HG03175 (cell line): ENCODE results near the gene PROC.

ENCODE experiments used
- ATAC-seq: cut with Tn5 transposase; IDR thresholded peaks from one replicate; pipeline ENCODE4 v1.9.1; 2021; ENCODE audit warnings: mild to moderate bottlenecking, moderate library complexity; ENCODE audit not compliant: unreplicated experiment

PROC gene

DNA sequence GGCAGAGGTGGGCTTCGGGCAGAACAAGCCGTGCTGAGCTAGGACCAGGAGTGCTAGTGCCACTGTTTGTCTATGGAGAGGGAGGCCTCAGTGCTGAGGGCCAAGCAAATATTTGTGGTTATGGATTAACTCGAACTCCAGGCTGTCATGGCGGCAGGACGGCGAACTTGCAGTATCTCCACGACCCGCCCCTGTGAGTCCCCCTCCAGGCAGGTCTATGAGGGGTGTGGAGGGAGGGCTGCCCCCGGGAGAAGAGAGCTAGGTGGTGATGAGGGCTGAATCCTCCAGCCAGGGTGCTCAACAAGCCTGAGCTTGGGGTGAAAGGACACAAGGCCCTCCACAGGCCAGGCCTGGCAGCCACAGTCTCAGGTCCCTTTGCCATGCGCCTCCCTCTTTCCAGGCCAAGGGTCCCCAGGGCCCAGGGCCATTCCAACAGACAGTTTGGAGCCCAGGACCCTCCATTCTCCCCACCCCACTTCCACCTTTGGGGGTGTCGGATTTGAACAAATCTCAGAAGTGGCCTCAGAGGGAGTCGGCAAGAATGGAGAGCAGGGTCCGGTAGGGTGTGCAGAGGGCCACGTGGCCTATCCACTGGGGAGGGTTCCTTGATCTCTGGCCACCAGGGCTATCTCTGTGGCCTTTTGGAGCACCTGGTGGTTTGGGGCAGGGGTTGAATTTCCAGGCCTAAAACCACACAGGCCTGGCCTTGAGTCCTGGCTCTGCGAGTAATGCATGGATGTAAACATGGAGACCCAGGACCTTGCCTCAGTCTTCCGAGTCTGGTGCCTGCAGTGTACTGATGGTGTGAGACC is at the start of gene PROC:
TSS of gene PROC (plus strand) at position 128 of the 812 bp plus-strand sequence. CDS start 1,516 bp downstream, outside the sequence.
- no peak for ATAC-seq

DNA sequence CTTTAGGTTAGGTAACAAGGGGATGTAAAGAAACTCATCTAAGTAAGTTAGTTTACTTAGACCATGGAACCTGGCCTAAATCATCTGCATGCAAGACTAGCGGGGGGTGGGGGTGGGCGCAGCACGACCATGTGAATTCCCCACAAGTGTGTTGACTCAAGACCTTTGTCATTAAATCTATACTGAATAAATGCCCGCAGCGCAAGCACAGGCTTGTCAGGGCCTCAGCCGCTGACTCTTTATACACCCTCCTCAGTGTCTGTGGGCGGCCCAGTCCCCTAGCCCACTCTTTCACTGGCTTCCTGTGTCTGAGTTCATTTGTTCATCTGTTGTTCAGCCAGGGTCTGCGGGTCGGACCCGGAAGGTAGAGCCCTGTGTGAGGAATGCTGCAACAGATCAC is 48.2 kb upstream of the PROC start:
- no peak for ATAC-seq

DNA sequence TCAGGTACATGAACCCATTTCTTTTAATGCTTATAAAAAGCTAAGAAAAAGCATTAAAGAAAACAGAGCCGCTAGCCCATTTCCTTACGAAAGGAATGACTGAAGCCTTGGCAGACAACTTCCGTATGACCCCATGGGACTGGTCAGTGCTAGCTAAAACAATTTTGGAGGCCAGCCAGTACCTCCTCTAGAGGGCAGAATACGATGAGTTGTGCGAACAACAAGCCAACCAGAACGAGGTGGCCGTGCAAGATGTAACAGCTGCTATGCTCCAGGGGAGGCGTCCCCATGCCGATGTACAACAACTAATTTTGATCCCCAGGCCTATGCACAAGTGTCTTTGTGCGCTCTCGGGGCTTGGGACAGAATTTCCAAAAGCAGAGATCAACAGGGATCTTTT is 47.2 kb upstream of the PROC start:
- ATAC-seq: no peak

DNA sequence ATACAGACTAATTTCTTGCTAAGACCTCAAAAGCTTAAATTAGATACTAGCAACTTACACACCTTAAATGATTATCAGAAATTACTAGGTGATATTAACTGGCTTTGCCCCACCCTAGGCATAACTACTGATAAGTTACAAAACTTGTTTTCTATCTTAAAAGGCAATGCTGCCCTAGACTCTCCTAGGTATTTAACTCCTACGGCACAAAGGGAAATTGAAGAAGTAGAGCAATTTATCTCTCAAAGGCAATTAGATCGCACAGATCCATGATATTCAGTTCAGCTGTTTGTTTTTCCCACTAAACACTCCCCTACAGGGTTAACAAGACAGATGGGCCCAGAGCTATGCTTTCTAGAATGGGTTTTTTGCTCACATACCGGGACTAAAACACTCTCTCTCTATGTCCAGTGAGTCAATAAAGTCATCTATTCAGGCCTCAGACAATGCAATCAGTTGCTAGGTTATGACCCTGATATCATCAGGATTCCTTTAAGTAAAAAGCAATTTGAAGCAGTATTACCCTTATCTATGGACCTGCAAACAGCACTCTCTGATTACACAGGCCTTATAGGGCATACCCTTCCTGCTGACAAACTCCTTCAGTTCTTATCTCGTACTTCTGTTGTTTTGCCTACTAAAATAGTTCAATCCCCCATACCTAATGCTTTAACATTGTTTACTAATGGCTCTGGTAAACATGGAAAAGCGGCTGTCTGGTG is 44.7 kb upstream of the PROC start:
- ATAC-seq: no peak

DNA sequence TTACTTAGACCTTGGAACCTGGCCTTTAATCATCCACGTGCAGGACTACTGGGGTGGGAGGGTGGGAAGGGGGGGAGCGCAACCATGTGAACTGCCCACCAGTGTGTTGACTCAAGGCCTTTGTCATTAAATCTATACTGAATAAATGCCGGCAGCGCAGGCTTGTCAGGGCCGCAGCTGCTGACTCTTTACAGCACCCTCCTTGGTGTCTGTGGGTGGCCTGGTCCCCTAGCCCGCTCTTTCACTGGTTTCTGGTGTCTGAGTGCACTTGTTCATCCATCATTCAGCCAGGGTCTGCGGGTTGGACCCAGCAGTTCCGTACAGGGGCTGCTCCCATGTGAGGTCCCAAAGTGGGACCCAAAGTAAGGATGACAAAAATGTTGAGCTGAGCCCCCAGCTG is 42.0 kb upstream of the PROC start:
- ATAC-seq: no peak

DNA sequence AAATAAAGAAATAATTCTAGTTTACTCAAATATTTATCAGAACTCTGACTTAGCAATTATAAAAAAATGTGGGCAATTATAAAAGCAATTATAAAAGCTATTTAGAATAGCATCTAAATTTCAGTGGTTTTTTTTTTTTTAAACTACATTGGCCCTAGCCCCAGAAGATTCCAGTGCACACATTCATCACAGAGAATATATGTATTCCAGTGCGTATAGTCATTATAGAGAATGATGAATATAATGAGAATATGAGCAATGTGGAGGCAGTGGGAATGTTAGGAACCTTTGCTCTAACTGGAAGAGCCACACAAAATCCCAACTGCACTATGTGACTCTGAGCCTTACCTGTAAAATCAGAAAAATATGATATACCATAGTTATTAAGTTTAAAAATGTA is 41.0 kb upstream of the PROC start:
- ATAC-seq: no peak

DNA sequence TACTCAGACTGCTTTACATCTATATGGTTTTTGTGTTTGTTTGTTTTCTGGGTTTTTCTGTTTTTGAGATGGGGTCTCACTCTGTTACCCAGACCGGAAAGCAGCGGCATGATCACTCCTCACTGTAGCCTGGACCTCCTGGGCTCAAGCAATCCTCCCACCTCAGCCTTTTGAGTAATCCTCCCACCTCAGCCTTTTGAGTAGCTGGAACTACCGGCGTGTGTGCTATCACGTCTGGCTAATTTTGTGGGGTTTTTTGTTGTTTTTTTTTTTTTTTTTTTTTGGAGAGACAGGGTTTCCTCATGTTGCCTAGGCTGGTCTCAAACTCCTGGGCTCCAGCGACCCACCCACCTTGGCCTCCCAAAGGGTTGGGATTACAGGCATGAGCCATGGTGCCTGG is 39.5 kb upstream of the PROC start:
- ATAC-seq: no peak

DNA sequence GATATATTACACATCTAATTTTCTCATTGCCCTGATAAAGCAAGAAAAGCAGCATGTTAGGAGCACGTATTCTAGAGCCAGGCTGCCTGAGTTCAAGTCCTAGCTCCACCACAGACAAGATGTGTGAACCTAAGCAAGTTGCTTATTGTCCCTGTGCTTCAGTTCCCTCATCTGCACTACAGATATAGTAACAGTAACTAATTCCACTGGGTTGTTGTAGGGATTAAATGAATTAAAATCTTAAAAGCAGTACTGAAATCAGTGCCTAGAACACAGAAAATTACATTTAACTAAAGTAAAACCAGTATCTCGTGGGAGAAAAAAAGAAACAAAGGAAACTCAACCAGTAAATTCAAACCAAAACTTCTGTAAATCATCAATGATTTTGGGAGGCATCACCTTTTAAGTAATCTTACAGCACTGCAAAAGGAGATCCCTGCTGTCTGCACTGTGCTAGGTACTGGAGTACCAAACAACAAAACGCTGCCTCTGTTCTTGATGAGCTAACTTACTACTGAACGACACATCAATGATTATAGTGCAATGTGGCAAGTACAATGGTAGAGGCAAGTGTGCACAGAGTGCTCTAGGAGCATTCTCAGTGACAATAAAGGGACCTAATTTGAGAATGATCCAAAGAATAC is 38.4 kb upstream of the PROC start:
- peak; percentile 53 for ATAC-seq

DNA sequence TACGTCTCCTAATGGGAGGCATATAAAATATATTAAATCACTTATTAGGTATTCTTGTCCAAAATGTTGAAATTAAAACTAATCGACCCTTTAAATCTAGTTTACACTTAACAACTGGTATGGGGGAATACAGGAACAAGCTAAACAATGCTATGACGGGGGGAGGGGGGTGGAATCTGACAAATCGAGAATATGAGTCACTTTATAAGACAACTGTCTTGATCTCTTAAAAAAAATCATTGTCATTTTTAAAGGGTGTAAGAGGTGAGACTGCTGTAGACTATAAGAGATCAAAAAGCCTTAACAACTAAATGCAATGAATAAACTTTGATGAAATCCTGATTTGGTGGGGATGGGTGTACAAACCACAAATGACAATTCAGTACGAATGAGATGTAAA is 36.5 kb upstream of the PROC start:
- ATAC-seq: no peak

DNA sequence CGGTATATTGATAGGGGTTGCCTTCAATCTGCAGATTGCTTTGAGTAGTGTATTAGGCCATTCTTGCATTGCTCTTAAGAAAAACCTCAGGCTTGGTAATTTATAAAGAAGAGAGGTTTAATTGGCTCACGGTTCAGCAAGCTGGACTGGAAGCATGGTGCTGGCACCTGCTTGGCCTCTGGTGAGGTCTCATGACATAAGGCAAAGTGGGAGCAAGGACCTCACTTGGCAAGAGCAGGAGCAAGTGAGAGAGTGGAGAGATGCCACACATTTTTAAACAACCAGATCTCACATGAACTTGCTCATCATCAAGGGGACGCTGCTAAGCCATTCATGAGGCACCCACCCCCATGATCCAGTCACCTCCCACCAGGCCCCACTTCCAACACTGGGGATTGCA is 35.4 kb upstream of the PROC start:
- ATAC-seq: no peak

DNA sequence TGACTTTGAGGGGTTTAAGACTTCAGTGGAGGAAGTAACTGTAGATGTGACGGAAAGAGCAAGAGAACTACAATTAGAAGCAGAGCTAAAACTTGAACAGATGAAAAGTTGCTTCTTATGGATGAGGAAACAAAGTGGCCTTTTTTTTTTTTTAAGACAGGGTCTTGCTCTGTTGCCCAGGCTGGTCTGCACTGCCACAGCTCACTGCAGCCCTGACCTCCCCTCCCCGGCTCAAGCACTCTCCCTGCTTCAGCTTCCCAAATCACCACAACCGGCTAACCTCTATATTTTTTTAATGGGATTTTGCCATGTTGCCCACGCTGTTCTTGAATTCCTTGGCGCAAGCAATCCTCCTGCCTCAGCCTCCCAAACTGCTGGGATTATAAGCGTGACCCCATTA is 33.7 kb upstream of the PROC start:
- ATAC-seq: no peak

DNA sequence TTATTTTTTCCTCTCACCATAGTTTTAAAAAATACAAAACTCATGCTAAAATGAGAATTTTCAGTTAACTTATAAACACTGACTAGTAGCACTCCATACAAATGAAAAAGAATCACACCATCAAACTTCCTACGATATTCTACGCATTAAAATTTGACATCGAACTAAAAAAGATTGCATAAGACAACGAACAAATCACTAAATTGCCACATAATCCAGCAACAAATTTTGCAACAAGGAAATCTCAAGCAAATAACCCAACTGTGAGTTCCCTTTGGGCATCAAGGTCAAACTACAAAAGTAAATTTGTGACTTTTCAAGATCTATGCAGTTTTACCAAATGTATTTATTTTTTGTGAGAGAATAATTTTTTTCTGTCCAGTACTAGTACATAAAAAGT is 32.0 kb upstream of the PROC start:
- no peak for ATAC-seq

DNA sequence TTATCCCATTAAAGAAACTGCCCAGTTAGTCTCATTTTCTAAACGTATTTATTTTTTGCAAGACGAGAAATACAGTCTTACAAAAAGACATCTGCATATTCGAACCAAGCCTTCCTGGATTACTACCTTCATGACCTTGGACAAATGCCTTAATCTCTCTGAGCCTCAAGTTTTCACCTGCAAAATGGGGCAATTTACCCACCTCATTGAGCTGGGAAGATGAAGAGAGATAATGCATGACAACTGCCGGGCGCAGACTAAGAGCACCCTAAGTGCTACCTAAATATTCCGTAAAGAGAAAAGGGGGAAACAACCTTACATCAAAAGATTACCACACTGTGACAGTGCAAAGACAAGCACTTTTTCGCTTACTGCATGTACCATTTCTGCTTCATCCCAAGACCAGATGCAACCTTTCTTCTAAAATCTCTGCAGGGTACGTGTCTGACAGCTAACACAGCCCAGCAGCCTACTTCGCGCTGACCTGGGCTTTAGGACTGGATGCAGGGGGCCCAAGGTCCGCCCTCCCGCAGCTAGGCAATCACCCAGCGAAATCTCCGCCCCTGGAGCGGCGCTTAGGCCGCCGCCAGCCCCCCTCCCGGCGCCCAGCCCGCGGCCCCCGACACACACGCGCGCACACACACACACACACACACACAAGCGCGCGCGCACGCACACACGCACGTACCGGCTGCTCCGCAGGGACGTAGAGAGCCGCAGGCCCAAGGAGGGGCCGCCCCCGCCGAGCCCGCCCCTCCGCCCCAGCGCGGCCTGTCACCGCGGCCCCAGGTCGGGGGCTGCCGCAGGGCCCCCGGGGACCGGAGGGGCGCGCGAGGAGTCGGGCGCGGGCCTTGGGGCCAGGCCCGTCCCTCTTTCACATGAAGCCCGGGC is 31.2 kb upstream of the PROC start:
- ATAC-seq: peak; percentile 65

DNA sequence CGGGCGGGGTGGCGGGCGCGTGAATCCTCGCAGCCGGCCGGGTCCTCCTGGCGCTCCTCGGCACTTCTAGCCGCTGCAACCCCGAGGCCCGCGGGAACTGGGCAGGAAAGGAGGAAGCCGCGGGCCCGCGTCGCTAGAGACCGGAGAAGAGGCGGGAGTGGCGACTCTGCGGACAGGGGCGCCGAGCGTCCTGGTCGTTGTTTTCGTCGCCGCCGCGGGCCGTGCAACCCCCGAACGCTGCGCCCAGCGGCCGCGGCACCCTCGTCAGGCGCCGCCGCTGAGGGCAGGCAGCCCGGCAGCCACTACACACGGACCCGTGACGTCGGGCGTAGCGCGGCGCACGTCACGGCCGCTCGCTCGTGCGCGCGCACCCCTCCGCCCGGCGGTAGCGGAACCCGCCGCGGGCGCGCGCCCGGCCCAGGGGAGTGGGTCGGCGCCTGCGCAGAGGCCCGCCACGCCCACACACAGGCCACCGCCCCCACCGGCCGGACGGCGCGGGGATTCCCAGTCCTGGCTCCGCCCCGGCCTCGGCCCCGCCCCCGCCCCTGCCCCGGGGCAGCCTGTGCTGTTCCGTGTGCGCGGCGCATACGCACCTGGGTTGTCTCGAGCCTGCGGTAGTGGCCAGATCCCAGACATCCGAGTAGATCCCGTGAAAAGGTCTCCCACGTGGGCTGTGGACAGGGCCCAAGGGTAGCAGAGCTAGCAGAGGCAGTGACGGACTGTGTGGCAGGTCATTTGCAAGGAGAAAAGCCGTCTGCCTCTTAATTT is 30.4 kb upstream of the PROC start, which contains the start of gene MAP3K2:
TSS of gene MAP3K2 (minus strand) at position 321 of the 768 bp plus-strand sequence. CDS start 44,846 bp downstream, outside the sequence.
- peak; percentile 74 for ATAC-seq

DNA sequence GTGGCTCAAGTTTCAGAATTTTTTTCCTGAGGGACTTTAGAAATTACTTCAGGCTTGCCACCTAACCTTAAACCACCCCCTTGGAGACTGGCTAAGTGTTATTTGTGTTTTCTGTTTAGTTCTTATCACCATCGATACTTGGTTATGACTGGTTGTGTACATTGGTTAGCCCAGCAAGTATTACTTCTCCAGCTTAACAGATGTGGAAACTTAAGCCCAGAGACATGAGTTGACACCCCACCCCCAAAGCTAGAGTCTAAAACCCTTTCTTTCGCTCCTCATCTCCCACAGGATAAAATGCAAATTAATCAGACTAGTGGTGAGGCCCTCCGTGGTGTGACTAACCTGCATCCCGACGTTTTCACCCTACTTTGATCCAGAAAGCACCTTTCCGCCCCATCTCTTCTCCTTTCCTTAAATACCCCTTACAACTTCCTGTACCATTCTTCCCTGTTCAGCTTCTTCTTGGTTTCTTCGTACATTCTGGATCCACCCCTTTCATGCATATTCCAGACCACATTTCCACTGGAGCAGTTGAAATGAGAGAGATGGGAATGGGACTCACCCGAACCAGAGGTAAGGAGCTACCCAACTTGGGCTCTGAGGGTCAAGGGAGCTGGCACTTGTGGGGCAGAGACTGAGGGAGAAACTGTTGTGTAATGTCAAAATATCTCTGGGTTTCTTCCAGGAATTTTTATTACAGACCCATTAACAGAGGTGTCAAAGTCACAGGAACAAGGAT is 29.6 kb upstream of the PROC start:
- peak; percentile 35 for ATAC-seq

DNA sequence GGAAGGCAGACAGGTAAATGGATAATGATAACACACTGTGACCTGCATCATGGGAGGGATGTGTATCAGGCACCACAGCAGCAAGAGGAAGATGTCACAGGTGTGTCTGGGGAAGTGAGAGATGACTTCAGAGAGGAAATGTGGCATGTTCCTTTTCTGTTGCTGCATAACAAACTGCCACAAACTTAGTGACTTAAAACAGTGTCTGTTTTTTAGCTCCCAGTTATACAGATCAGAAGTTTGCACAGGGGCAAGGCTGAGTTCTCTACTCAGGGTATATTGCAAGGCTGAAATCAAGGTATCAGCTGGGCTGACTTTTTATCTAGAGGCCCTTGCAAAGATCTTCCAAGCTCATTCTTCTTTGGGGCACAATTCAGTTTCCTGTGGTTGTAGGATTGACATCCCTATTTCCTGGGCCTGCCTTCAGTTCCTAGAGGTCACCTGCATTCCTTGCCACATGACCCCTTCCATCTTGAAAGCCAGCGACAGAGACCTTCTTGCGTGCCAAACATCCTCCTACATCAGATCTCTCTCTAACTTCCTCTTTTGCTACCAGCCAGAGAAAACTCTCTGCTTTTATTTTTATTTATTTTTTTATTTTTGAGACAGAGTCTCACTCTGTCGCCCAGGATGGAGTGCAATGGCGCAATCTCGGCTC is 28.3 kb upstream of the PROC start:
- ATAC-seq: peak; percentile 15

DNA sequence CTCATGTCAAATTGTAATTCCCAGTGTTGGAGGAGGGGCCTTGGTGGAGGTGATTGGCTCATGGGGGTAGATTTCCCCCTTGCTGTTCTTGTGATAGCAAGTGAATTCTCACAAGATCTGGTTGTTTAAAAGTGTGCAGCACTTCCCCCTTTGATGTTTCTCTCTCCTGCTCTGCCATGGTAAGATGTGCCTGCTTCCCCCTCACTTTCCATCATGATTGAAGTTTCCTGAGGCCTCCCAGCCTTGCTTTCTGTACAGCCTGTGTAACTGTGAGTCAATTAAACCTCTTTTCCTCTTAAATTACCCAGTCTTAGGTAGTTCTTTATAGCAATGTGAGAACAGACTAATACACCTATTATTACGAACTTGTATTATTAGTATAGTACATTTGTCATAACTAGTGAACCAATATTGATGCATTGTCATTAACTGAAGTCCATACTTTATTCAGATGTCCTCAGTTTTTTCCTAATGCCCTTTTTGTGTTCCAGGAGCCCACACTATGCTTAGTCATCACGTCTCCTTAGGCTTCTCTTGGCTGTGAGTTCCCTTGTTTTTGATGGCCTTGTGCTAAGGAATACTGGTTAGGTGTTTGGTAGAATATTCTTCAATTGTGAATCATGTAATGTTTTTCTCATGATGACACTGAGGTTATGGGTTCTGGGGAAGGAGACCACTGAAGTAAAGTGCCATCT is 25.9 kb upstream of the PROC start:
- ATAC-seq: no peak
